Natural killer cell (primary cell): ENCODE results near the gene CMA1. TPM values are rescaled to one million over a fixed set of nuclear protein-coding genes. Genes with fewer than 3 reads are reported as not detected.
"Not testable (repeated sequence)": the region's sequence is repeated elsewhere in the genome, so short reads cannot be mapped to it uniquely, and the experiment has no call there.

ENCODE experiments used
- ATAC-seq, 3 donors: fragments of 150-1000 bp in 2 of 3; fragments of 200-7000 bp in 1 of 3; cut with Tn5 transposase; 1 replicate in 1 of 3; 2 replicates in 2 of 3; pipeline ENCODE4 v1.10.0; 2021; ENCODE audit warnings: mild to moderate bottlenecking in 2 of 3, moderate library complexity in 2 of 3
- DNase-seq, 2 donors: peaks; one replicate each; pipeline versions ENCODE4 v3.0.0 to v3.0.0-alpha.2; 2013 to 2021; ENCODE audit warnings: mixed read lengths in 1 of 2
- H3K27ac ChIP-seq: one replicate; pipeline ENCODE4 v1.5.1; 2013; ENCODE audit warnings: mild to moderate bottlenecking, low read length
- H3K27me3 ChIP-seq: one replicate; pipeline ENCODE4 v1.6.1; 2013; ENCODE audit warnings: low read length; ENCODE audit not compliant: control insufficient read depth, insufficient read depth
- H3K36me3 ChIP-seq: one replicate; pipeline ENCODE4 v1.6.1; 2013; ENCODE audit warnings: low read length; ENCODE audit not compliant: control insufficient read depth, insufficient read depth
- H3K4me1 ChIP-seq: one replicate; pipeline ENCODE4 v1.6.1; 2013; ENCODE audit warnings: low read length; ENCODE audit not compliant: control insufficient read depth, insufficient read depth
- H3K4me3 ChIP-seq: one replicate; pipeline ENCODE4 v1.5.1; 2013; ENCODE audit warnings: low read length
- H3K9me3 ChIP-seq: one replicate; pipeline ENCODE4 v1.6.1; 2013; ENCODE audit warnings: low read length; ENCODE audit not compliant: control insufficient read depth, insufficient read depth
- H3K27ac Mint-ChIP-seq, 2 donors: one replicate each; pipeline ENCODE4 v1.8.0; 2022; ENCODE audit warnings: mild to moderate bottlenecking in 2 of 2, mixed read lengths in 2 of 2, moderate library complexity in 1 of 2
- H3K27me3 Mint-ChIP-seq, 2 donors: one replicate each; pipeline ENCODE4 v1.8.0; 2022; ENCODE audit warnings: low read depth in 2 of 2, mixed read lengths in 2 of 2
- H3K36me3 Mint-ChIP-seq: one replicate; pipeline ENCODE4 v1.8.0; 2022; ENCODE audit warnings: mixed read lengths
- H3K4me1 Mint-ChIP-seq, 2 donors: one replicate each; pipeline ENCODE4 v1.8.0; 2022; ENCODE audit warnings: mixed read lengths in 2 of 2
- H3K4me3 Mint-ChIP-seq: one replicate; pipeline ENCODE4 v1.8.0; 2022; ENCODE audit warnings: mild to moderate bottlenecking, moderate library complexity, mixed read lengths
- H3K9me3 Mint-ChIP-seq, 2 donors: one replicate each; pipeline ENCODE4 v1.8.0; 2022; ENCODE audit warnings: mixed read lengths in 2 of 2
- CTCF ChIP-seq: fragments of 200-600 bp; IDR thresholded peaks from one replicate; pipeline ENCODE4 v1.8.0; 2022; ENCODE audit warnings: antibody characterized with exemption
- WGBS: methylation state at CpG from one replicate; pipeline ENCODE4 v1.1.7; 2013; ENCODE audit warnings: missing lambda C conversion rate; ENCODE audit not compliant: insufficient coverage; 5-methylcytosine and 5-hydroxymethylcytosine counted together
- intact Hi-C: fragments of 100-400 bp; cut with micrococcal nuclease; formaldehyde crosslinking; loops from one replicate; pipeline ENCODE4 v1.14.2; 2022
- total RNA-seq, 4 donors: library from RNA; stranded (reverse); fragments of 120-200 nt in 1 of 4; gene quantifications; one replicate each; pipeline versions ENCODE4 v1.2.3 to v1.2.4, GENCODE V29; 2013 to 2022

CMA1 gene
- total RNA-seq, 3 donors from 2014 or later (not counting 1 experiment from before 2014, with no cell fraction given) = 0.63 TPM; not detected in 2

- Histone ChIP-seq H3K9me3 (no peaks in the 10 kb centered on the region), H3K36me3 (no peaks in the 10 kb centered on the region), H3K27ac (no peak overlapping the region), H3K4me1 (no peaks in the 10 kb centered on the region), H3K4me3 (no peak overlapping the region), H3K27me3 (no peaks in the 10 kb centered on the region)
- no peak for ATAC-seq
- Mint-ChIP-seq H3K27me3 (peaks cover 6 to 24% of the 10 kb centered on the region in 2 donors), H3K4me3 (no peak overlapping the region), H3K9me3 (no peaks in the 10 kb centered on the region), H3K36me3 (no peaks in the 10 kb centered on the region), H3K27ac (no peak overlapping the region), H3K4me1 (peaks cover 0 to 5% of the 10 kb centered on the region in 2 donors)
- no peak for DNase-seq
- intact Hi-C loops = no loop called here
- TF ChIP-seq CTCF = no peak
- WGBS = 29% methylated on average over 1 of the region's 1 CpG
These were observed 6.1 kb upstream of the CMA1 start for GRCh38 chr14:24514209-24514608.

GRCh38 chr14:24513009-24513408, 4.9 kb upstream of the CMA1 start:
- 39% methylated on average over 2 of the region's 2 CpGs for whole genome bisulfite sequencing
- no peaks in the 10 kb centered on the region for H3K36me3 ChIP-seq
- H3K4me3 Mint-ChIP-seq = no peak overlapping the region
- no peaks in the 10 kb centered on the region for H3K27me3 ChIP-seq
- H3K27me3 Mint-ChIP-seq = peaks cover 6 to 32% of the 10 kb centered on the region in 2 donors
- ATAC-seq = no peak
- H3K4me1 ChIP-seq = no peaks in the 10 kb centered on the region
- H3K9me3 ChIP-seq = no peaks in the 10 kb centered on the region
- no peaks in the 10 kb centered on the region for H3K9me3 Mint-ChIP-seq
- H3K27ac ChIP-seq = no peak overlapping the region
- DNase-seq = no peak
- H3K36me3 Mint-ChIP-seq = no peaks in the 10 kb centered on the region
- no peak overlapping the region for H3K4me3 ChIP-seq
- no peak for TF ChIP-seq CTCF
- peaks cover 0 to 5% of the 10 kb centered on the region in 2 donors for H3K4me1 Mint-ChIP-seq
- no peak overlapping the region for H3K27ac Mint-ChIP-seq
- intact Hi-C loops = no loop called here

GRCh38 chr14:24506443-24506842, 1.6 kb downstream of the CMA1 start:
- H3K9me3 Mint-ChIP-seq = no peaks in the 10 kb centered on the region
- H3K36me3 ChIP-seq = no peaks in the 10 kb centered on the region
- H3K36me3 Mint-ChIP-seq = no peaks in the 10 kb centered on the region
- no peak for TF ChIP-seq CTCF
- WGBS = 67% methylated on average over 6 of the region's 6 CpGs
- no peak overlapping the region for H3K27ac Mint-ChIP-seq
- H3K27me3 Mint-ChIP-seq = peaks cover 8 to 22% of the 10 kb centered on the region in 2 donors
- no peak overlapping the region for H3K4me3 Mint-ChIP-seq
- no peak for ATAC-seq
- no peak for DNase-seq
- H3K27me3 ChIP-seq = no peaks in the 10 kb centered on the region
- intact Hi-C loops = no loop called here
- no peaks in the 10 kb centered on the region for H3K4me1 Mint-ChIP-seq
- no peaks in the 10 kb centered on the region for H3K9me3 ChIP-seq
- H3K4me1 ChIP-seq = no peaks in the 10 kb centered on the region
- no peak overlapping the region for H3K4me3 ChIP-seq
- H3K27ac ChIP-seq = no peak overlapping the region

- Mint-ChIP-seq H3K36me3 (no peaks in the 10 kb centered on the region), H3K27me3 (peaks cover 5 to 13% of the 10 kb centered on the region in 2 donors), H3K9me3 (no peaks in the 10 kb centered on the region), H3K4me3 (no peak overlapping the region), H3K4me1 (no peaks in the 10 kb centered on the region), H3K27ac (no peak overlapping the region)
- 68% methylated on average over 4 of the region's 5 CpGs for WGBS
- no peaks in the 10 kb centered on the region for H3K4me1 ChIP-seq
- no peak overlapping the region for H3K4me3 ChIP-seq
- no peaks in the 10 kb centered on the region for H3K36me3 ChIP-seq
- no peaks in the 10 kb centered on the region for H3K27me3 ChIP-seq
- TF ChIP-seq CTCF = no peak
- intact Hi-C loops = no loop called here
- no peak overlapping the region for H3K27ac ChIP-seq
- no peaks in the 10 kb centered on the region for H3K9me3 ChIP-seq
- no peak for DNase-seq
- no peak for ATAC-seq
These were observed 3.6 kb downstream of the CMA1 start for GRCh38 chr14:24504425-24504950.

GRCh38 chr14:24491586-24492408, 16.3 kb downstream of the CMA1 start:
- H3K4me1 Mint-ChIP-seq, H3K9me3 Mint-ChIP-seq, H3K27ac ChIP-seq, H3K9me3 ChIP-seq, H3K4me1 ChIP-seq, H3K36me3 Mint-ChIP-seq, H3K4me3 ChIP-seq, H3K27me3 ChIP-seq, ATAC-seq, intact Hi-C loops, H3K27ac Mint-ChIP-seq, DNase-seq, H3K4me3 Mint-ChIP-seq, H3K36me3 ChIP-seq: not testable (repeated sequence)
- peaks cover 7 to 10% of the 10 kb centered on the region in 2 donors for H3K27me3 Mint-ChIP-seq
- WGBS = 79% methylated on average over 19 of the region's 19 CpGs
